ENCODE results near the gene C4orf33. TPM values are rescaled to one million over a fixed set of nuclear protein-coding genes. Genes with fewer than 3 reads are reported as not detected.

The C4orf33 gene
- total and polyA plus RNA-seq, 9 of the 15 experiments (the other 6 are each of a cell fraction or from before 2014, with no cell fraction given), result 16.7 to 42.0 (median 27.5) TPM

DNA sequence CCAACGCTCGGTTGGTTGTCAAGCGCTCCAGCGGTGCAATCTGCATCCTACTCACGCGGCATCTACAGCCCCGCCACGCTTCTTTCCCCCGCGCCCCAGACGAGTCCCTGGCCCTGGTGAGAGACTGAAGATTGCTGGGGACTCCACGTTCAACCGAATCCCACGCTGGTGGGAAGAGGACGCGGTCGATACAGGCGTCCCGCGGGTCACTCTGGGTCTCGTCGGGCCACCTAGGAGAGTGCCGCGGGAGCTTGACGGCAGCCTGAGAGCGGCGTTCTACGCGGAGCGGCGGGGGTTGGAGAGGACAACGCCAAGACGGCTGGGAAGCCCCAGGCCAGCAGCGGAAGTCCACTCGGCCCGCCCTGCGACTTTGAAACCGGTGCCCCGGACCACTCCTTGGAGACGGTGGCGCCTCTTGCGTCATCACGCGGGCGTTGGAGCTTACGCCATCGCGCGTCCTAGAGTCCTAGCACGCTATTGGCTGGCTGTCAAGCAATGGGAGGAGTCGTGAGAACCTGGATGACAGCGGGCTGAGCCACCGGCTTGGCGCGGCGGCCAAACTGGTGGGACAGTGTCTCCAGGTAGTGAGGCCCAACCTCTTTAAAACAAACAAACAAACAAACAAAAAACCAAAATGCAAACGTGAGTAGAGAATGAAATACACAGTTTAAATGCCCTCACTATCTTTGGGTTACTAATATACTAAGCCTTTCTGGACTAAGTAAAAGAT is 2.6 kb upstream of the C4orf33 start, which contains the start of gene SCLT1 (continued):
- TF ChIP-seq, protein P1, sequence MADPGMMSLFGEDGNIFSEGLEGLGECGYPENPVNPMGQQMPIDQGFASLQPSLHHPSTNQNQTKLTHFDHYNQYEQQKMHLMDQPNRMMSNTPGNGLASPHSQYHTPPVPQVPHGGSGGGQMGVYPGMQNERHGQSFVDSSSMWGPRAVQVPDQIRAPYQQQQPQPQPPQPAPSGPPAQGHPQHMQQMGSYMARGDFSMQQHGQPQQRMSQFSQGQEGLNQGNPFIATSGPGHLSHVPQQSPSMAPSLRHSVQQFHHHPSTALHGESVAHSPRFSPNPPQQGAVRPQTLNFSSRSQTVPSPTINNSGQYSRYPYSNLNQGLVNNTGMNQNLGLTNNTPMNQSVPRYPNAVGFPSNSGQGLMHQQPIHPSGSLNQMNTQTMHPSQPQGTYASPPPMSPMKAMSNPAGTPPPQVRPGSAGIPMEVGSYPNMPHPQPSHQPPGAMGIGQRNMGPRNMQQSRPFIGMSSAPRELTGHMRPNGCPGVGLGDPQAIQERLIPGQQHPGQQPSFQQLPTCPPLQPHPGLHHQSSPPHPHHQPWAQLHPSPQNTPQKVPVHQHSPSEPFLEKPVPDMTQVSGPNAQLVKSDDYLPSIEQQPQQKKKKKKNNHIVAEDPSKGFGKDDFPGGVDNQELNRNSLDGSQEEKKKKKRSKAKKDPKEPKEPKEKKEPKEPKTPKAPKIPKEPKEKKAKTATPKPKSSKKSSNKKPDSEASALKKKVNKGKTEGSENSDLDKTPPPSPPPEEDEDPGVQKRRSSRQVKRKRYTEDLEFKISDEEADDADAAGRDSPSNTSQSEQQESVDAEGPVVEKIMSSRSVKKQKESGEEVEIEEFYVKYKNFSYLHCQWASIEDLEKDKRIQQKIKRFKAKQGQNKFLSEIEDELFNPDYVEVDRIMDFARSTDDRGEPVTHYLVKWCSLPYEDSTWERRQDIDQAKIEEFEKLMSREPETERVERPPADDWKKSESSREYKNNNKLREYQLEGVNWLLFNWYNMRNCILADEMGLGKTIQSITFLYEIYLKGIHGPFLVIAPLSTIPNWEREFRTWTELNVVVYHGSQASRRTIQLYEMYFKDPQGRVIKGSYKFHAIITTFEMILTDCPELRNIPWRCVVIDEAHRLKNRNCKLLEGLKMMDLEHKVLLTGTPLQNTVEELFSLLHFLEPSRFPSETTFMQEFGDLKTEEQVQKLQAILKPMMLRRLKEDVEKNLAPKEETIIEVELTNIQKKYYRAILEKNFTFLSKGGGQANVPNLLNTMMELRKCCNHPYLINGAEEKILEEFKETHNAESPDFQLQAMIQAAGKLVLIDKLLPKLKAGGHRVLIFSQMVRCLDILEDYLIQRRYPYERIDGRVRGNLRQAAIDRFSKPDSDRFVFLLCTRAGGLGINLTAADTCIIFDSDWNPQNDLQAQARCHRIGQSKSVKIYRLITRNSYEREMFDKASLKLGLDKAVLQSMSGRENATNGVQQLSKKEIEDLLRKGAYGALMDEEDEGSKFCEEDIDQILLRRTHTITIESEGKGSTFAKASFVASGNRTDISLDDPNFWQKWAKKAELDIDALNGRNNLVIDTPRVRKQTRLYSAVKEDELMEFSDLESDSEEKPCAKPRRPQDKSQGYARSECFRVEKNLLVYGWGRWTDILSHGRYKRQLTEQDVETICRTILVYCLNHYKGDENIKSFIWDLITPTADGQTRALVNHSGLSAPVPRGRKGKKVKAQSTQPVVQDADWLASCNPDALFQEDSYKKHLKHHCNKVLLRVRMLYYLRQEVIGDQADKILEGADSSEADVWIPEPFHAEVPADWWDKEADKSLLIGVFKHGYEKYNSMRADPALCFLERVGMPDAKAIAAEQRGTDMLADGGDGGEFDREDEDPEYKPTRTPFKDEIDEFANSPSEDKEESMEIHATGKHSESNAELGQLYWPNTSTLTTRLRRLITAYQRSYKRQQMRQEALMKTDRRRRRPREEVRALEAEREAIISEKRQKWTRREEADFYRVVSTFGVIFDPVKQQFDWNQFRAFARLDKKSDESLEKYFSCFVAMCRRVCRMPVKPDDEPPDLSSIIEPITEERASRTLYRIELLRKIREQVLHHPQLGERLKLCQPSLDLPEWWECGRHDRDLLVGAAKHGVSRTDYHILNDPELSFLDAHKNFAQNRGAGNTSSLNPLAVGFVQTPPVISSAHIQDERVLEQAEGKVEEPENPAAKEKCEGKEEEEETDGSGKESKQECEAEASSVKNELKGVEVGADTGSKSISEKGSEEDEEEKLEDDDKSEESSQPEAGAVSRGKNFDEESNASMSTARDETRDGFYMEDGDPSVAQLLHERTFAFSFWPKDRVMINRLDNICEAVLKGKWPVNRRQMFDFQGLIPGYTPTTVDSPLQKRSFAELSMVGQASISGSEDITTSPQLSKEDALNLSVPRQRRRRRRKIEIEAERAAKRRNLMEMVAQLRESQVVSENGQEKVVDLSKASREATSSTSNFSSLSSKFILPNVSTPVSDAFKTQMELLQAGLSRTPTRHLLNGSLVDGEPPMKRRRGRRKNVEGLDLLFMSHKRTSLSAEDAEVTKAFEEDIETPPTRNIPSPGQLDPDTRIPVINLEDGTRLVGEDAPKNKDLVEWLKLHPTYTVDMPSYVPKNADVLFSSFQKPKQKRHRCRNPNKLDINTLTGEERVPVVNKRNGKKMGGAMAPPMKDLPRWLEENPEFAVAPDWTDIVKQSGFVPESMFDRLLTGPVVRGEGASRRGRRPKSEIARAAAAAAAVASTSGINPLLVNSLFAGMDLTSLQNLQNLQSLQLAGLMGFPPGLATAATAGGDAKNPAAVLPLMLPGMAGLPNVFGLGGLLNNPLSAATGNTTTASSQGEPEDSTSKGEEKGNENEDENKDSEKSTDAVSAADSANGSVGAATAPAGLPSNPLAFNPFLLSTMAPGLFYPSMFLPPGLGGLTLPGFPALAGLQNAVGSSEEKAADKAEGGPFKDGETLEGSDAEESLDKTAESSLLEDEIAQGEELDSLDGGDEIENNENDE (IDR thresholded peaks at IDR 0.05; ENCODE audit: low read depth, low read length), result no peak
- TF ChIP-seq, protein P2, sequence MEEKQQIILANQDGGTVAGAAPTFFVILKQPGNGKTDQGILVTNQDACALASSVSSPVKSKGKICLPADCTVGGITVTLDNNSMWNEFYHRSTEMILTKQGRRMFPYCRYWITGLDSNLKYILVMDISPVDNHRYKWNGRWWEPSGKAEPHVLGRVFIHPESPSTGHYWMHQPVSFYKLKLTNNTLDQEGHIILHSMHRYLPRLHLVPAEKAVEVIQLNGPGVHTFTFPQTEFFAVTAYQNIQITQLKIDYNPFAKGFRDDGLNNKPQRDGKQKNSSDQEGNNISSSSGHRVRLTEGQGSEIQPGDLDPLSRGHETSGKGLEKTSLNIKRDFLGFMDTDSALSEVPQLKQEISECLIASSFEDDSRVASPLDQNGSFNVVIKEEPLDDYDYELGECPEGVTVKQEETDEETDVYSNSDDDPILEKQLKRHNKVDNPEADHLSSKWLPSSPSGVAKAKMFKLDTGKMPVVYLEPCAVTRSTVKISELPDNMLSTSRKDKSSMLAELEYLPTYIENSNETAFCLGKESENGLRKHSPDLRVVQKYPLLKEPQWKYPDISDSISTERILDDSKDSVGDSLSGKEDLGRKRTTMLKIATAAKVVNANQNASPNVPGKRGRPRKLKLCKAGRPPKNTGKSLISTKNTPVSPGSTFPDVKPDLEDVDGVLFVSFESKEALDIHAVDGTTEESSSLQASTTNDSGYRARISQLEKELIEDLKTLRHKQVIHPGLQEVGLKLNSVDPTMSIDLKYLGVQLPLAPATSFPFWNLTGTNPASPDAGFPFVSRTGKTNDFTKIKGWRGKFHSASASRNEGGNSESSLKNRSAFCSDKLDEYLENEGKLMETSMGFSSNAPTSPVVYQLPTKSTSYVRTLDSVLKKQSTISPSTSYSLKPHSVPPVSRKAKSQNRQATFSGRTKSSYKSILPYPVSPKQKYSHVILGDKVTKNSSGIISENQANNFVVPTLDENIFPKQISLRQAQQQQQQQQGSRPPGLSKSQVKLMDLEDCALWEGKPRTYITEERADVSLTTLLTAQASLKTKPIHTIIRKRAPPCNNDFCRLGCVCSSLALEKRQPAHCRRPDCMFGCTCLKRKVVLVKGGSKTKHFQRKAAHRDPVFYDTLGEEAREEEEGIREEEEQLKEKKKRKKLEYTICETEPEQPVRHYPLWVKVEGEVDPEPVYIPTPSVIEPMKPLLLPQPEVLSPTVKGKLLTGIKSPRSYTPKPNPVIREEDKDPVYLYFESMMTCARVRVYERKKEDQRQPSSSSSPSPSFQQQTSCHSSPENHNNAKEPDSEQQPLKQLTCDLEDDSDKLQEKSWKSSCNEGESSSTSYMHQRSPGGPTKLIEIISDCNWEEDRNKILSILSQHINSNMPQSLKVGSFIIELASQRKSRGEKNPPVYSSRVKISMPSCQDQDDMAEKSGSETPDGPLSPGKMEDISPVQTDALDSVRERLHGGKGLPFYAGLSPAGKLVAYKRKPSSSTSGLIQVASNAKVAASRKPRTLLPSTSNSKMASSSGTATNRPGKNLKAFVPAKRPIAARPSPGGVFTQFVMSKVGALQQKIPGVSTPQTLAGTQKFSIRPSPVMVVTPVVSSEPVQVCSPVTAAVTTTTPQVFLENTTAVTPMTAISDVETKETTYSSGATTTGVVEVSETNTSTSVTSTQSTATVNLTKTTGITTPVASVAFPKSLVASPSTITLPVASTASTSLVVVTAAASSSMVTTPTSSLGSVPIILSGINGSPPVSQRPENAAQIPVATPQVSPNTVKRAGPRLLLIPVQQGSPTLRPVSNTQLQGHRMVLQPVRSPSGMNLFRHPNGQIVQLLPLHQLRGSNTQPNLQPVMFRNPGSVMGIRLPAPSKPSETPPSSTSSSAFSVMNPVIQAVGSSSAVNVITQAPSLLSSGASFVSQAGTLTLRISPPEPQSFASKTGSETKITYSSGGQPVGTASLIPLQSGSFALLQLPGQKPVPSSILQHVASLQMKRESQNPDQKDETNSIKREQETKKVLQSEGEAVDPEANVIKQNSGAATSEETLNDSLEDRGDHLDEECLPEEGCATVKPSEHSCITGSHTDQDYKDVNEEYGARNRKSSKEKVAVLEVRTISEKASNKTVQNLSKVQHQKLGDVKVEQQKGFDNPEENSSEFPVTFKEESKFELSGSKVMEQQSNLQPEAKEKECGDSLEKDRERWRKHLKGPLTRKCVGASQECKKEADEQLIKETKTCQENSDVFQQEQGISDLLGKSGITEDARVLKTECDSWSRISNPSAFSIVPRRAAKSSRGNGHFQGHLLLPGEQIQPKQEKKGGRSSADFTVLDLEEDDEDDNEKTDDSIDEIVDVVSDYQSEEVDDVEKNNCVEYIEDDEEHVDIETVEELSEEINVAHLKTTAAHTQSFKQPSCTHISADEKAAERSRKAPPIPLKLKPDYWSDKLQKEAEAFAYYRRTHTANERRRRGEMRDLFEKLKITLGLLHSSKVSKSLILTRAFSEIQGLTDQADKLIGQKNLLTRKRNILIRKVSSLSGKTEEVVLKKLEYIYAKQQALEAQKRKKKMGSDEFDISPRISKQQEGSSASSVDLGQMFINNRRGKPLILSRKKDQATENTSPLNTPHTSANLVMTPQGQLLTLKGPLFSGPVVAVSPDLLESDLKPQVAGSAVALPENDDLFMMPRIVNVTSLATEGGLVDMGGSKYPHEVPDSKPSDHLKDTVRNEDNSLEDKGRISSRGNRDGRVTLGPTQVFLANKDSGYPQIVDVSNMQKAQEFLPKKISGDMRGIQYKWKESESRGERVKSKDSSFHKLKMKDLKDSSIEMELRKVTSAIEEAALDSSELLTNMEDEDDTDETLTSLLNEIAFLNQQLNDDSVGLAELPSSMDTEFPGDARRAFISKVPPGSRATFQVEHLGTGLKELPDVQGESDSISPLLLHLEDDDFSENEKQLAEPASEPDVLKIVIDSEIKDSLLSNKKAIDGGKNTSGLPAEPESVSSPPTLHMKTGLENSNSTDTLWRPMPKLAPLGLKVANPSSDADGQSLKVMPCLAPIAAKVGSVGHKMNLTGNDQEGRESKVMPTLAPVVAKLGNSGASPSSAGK (IDR thresholded peaks at IDR 0.05), result peak; percentile 97
- peak; percentile 73 to 77 for TF ChIP-seq NRF1 (conservative IDR thresholded peaks at IDR 0.05 in 1 of 2, IDR thresholded peaks at IDR 0.05 in 1 of 2)

Data from K562 (cell line).